Measurements from ENCODE around the gene LYRM9. TPM values are rescaled to one million over a fixed set of nuclear protein-coding genes. Genes with fewer than 3 reads are reported as not detected.

Gene LYRM9
- total and polyA plus RNA-seq, 2 of the 8 experiments (the other 6 are each of a cell fraction or from before 2014, with no cell fraction given) = 4.3 to 5.2 TPM

DNA sequence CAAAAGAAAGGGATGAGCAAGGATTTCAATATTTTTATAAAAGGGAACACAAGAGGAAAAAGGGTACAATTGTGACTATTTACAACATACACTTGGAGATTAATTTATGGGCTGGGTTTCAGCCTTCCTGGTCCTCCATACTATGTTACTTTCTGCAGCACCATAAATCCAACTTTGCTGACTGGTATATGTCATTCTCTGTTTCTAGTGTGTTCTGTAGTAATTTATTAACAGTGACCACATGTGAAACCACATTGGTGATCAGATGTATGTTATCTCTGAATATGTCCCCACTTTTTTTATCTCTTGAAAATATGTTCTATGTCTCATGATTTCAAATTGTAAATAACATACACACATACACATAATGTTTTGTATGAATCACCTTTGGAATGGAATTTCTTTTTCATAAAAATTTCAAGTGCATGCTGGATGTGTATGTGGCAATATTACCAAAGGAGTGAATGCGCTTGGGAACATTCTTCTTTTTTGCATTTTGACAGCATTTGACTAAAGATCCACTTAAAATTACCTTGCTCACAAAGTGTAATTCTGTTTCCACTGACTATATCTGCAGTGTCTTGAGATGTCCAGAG is 2.9 kb upstream of the LYRM9 start:
- H3K56ac ChIP-seq (replicated peaks; ENCODE audit: insufficient read length, low read depth, low read length) = no peak overlapping the region
- H3K27me3 ChIP-seq (replicated peaks in 1 of 4; ENCODE audit: control insufficient read depth in 3 of 4, extremely low read depth in 1 of 4, insufficient read depth in 3 of 4, low read length in 3 of 4) = peaks cover 0 to 6% (median 0%) of the 10 kb centered on the region in 4 experiments; a peak in 2 of 7 replicates
- no peaks in the 10 kb centered on the region for H4K20me1 ChIP-seq (replicated peaks in 1 of 2; ENCODE audit: control insufficient read depth in 1 of 2, insufficient read depth in 2 of 2, low read length in 2 of 2)
- H3K79me2 ChIP-seq (ENCODE audit: control insufficient read depth in 1 of 2, insufficient read depth in 2 of 2, low read length in 2 of 2) = no peaks in the 10 kb centered on the region
- H3K4ac ChIP-seq (replicated peaks; ENCODE audit: insufficient read length, low read depth, low read length) = no peak overlapping the region
- no peak overlapping the region for H3K14ac ChIP-seq (ENCODE audit: insufficient read length)
- H3K4me3 ChIP-seq (ENCODE audit: extremely low read depth in 1 of 4, insufficient read depth in 2 of 4, low read depth in 3 of 4, low read length in 4 of 4) = peak overlapping the region in 1 of 4 experiments; percentile 10; a peak in 1 of 8 replicates
- no peak overlapping the region for H2AK5ac ChIP-seq (ENCODE audit: low read depth, low read length)
- no peak overlapping the region for H3K9ac ChIP-seq (replicated peaks in 1 of 4; ENCODE audit: extremely low read depth in 1 of 4, low read depth in 3 of 4, low read length in 3 of 4)
- H3K4me1 ChIP-seq (replicated peaks in 1 of 4; ENCODE audit: control insufficient read depth in 3 of 4, insufficient read depth in 4 of 4, low read length in 3 of 4) = peaks cover 2 to 12% (median 10%) of the 10 kb centered on the region in 4 experiments; a peak in 5 of 7 replicates
- no peak overlapping the region for H2BK5ac ChIP-seq (ENCODE audit: low read depth, low read length)
- no peak overlapping the region for H2BK15ac ChIP-seq (ENCODE audit: low read length)
- H3K4me2 ChIP-seq (ENCODE audit: insufficient read depth in 1 of 2, low read depth in 2 of 2, low read length in 2 of 2) = 0 out of 4 replicates have a peak overlapping the region, but pooled peaks of 1 of the 2 experiments have one; percentile 42
- H4K5ac ChIP-seq (ENCODE audit: insufficient read length, low read depth, low read length) = no peak overlapping the region
- DNase-seq (ENCODE audit: low read depth in 1 of 2, low spot score in 2 of 2) = no peak
- H3K18ac ChIP-seq (ENCODE audit: extremely low read depth, low read length) = no peak overlapping the region
- H3K9me3 ChIP-seq (ENCODE audit: insufficient read depth in 2 of 2, low read depth in 1 of 2, low read length in 1 of 2) = no peaks in the 10 kb centered on the region
- no peak overlapping the region for H4K91ac ChIP-seq (replicated peaks; ENCODE audit: insufficient read length, low read length)
- TF ChIP-seq GABPA (IDR thresholded peaks at IDR 0.05; ENCODE audit: borderline replicate concordance, insufficient read depth, low read length) (no peak), CEBPB (IDR thresholded peaks at IDR 0.05; ENCODE audit: low read depth, low read length) (no peak)
- H2AFZ ChIP-seq (ENCODE audit: low read length) = no peak overlapping the region
- no peak overlapping the region for H3K27ac ChIP-seq (ENCODE audit: low read depth, low read length)
- ChIA-PET CTCF (ENCODE audit: partially characterized antibody) (interaction anchor here (1.6 kb wide), 1 partner anchor 353 kb away, joined by 3 read pairs; no protein-coding TSS in a partner anchor), POLR2A (ENCODE audit: partially characterized antibody) (no interaction called here)
- no peak overlapping the region for H4K8ac ChIP-seq (ENCODE audit: extremely low read depth, insufficient read depth, low read length)
- 74% methylated on average over 1 of the region's 1 CpG; no CpG with 5 or more reads in 1 of the 2 experiments for WGBS, 2 experiments (ENCODE audit: extremely low coverage in 1 of 2, insufficient coverage in 1 of 2, insufficient read length in 1 of 2, insufficient replicate concordance in 2 of 2, low coverage in 1 of 2, low lambda C conversion rate in 2 of 2, missing lambda C conversion rate in 1 of 2)
- peaks cover 3% of the 10 kb centered on the region; the same call in 1 of the 2 replicates for H3K23me2 ChIP-seq (ENCODE audit: low read depth, low read length)
- H3K36me3 ChIP-seq (ENCODE audit: control insufficient read depth in 2 of 4, insufficient read depth in 4 of 4, low read length in 3 of 4) = no peaks in the 10 kb centered on the region
- FAIRE-seq = no peak
- no peak overlapping the region for H2BK120ac ChIP-seq (replicated peaks; ENCODE audit: low read depth, low read length)
- H3K79me1 ChIP-seq (ENCODE audit: low read depth, low read length) = no peaks in the 10 kb centered on the region
- H2BK12ac ChIP-seq (ENCODE audit: low read depth, low read length) = no peak overlapping the region
- no peak overlapping the region for H3K23ac ChIP-seq (ENCODE audit: insufficient read length)
- H2BK20ac ChIP-seq (ENCODE audit: low read length) = no peak overlapping the region

Measured in H1 (cell line).